Vagina (tissue), 2 donors: ENCODE results near the gene MYO1H. TPM values are rescaled to one million over a fixed set of nuclear protein-coding genes. Genes with fewer than 3 reads are reported as not detected.
"Not testable (repeated sequence)": the region's sequence is repeated elsewhere in the genome, so short reads cannot be mapped to it uniquely, and the experiment has no call there.

Experiments
- DNase-seq, 2 donors: peaks; one replicate each; pipeline ENCODE4 v3.0.0-alpha.2; 2017; ENCODE audit errors: extremely low spot score in 2 of 2
- H3K27ac ChIP-seq: fragments of 200-600 bp; sonication (generic); one replicate; pipeline ENCODE4 v1.5.1; 2019
- H3K27me3 ChIP-seq: fragments of 200-600 bp; sonication (generic); one replicate; pipeline ENCODE4 v1.5.1; 2019
- H3K36me3 ChIP-seq, 2 donors: fragments of 200-600 bp; sonication (generic); one replicate each; pipeline ENCODE4 v1.5.1; 2017 to 2019
- H3K4me1 ChIP-seq: fragments of 200-600 bp; sonication (generic); one replicate; pipeline ENCODE4 v1.5.1; 2019
- H3K4me3 ChIP-seq, 2 donors: fragments of 200-600 bp; sonication (generic); 1 replicate in 1 of 2; 2 replicates in 1 of 2; pipeline ENCODE4 v1.5.1; 2016 to 2019
- H3K9me3 ChIP-seq: fragments of 200-600 bp; sonication (generic); one replicate; pipeline ENCODE4 v1.5.1; 2019
- CTCF ChIP-seq, 3 experiments: fragments of 450-650 bp in 2 of 3; fragments of 200-600 bp in 1 of 3; sonication (generic) in 1 of 3; IDR thresholded peaks; one replicate each; pipeline ENCODE4 v1.5.1; 2017 to 2019; ENCODE audit warnings: antibody characterized with exemption in 3 of 3, mild to moderate bottlenecking in 2 of 3, moderate library complexity in 2 of 3
- POLR2A ChIP-seq, 2 donors: fragments of 450-650 bp; IDR thresholded peaks; one replicate each; pipeline ENCODE4 v1.6.1; 2017; ENCODE audit warnings: antibody characterized with exemption in 2 of 2, mild to moderate bottlenecking in 2 of 2, moderate library complexity in 2 of 2
- POLR2AphosphoS5 ChIP-seq, 2 donors: sonication (generic); formaldehyde crosslinking; IDR thresholded peaks; one replicate each; pipeline ENCODE4 v1.9.0; 2017; ENCODE audit warnings: antibody characterized with exemption in 2 of 2, mild to moderate bottlenecking in 2 of 2, low read depth in 1 of 2; ENCODE audit not compliant: insufficient read depth in 1 of 2
- intact Hi-C: fragments of 100-400 bp; cut with DNase I; formaldehyde crosslinking; loops from one replicate; pipeline ENCODE4 v1.15.1; 2023
- total RNA-seq: library from RNA; depleted of rRNA; stranded (reverse); fragments of >200 nt; gene quantifications from one replicate; pipeline ENCODE4 v1.2.3, GENCODE V29; 2016

The MYO1H gene
- total RNA-seq, 1 donor from 2014 or later, result not detected

GRCh38 chr12:109387425-109388166 lies 39.9 kb downstream of the MYO1H start:
- H3K9me3 ChIP-seq, result no peaks in the 10 kb centered on the region
- H3K27me3 ChIP-seq, result no peaks in the 10 kb centered on the region
- intact Hi-C loops, result loop anchor here (5.0 kb wide), 1 partner anchor 120 kb away; no protein-coding TSS in a partner anchor
- H3K4me3 ChIP-seq, result no peak overlapping the region
- H3K27ac ChIP-seq, result no peak overlapping the region
- no peak for DNase-seq
- TF ChIP-seq CTCF (IDR thresholded peaks at IDR 0.05) (peak in 1 of 3 experiments; percentile 27), POLR2A (IDR thresholded peaks at IDR 0.05) (no peak)
- H3K36me3 ChIP-seq, result no peaks in the 10 kb centered on the region
- peaks cover 8% of the 10 kb centered on the region for H3K4me1 ChIP-seq

GRCh38 chr12:109388167-109388563 lies 40.5 kb downstream of the MYO1H start:
- Histone ChIP-seq H3K27me3 (no peaks in the 10 kb centered on the region), H3K9me3 (no peaks in the 10 kb centered on the region), H3K27ac (no peak overlapping the region), H3K36me3 (no peaks in the 10 kb centered on the region), H3K4me1 (peaks cover 8% of the 10 kb centered on the region), H3K4me3 (no peak overlapping the region)
- no peak for TF ChIP-seq POLR2AphosphoS5 (IDR thresholded peaks at IDR 0.05; ENCODE audit: insufficient read depth in 1 of 2, low read depth in 1 of 2)
- no peak for TF ChIP-seq POLR2A (IDR thresholded peaks at IDR 0.05)
- TF ChIP-seq CTCF (IDR thresholded peaks at IDR 0.05), result no peak
- DNase-seq, result no peak
- intact Hi-C loops, result loop anchor here (5.0 kb wide), 1 partner anchor 121 kb away; no protein-coding TSS in a partner anchor

GRCh38 chr12:109389146-109389545 lies 41.4 kb downstream of the MYO1H start:
- peaks cover 8% of the 10 kb centered on the region for H3K4me1 ChIP-seq

GRCh38 chr12:109393437-109394345 lies 46.0 kb downstream of the MYO1H start:
- no peak for DNase-seq
- no peaks in the 10 kb centered on the region for H3K27me3 ChIP-seq
- intact Hi-C loops, result no loop called here
- H3K27ac ChIP-seq, result no peak overlapping the region
- no peak overlapping the region for H3K4me3 ChIP-seq
- no peaks in the 10 kb centered on the region for H3K36me3 ChIP-seq
- H3K4me1 ChIP-seq, result no peaks in the 10 kb centered on the region
- no peaks in the 10 kb centered on the region for H3K9me3 ChIP-seq
- peak; percentile 38 to 54 (median 47) for TF ChIP-seq CTCF (IDR thresholded peaks at IDR 0.05)
- no peak for TF ChIP-seq POLR2A (IDR thresholded peaks at IDR 0.05)
- no peak for TF ChIP-seq POLR2AphosphoS5 (IDR thresholded peaks at IDR 0.05; ENCODE audit: insufficient read depth in 1 of 2, low read depth in 1 of 2)

More at GRCh38 chr12:109389146-109389545, 41.4 kb downstream of the MYO1H start:
- intact Hi-C loops, result loop anchor here (5.0 kb wide), 1 partner anchor 122 kb away; no protein-coding TSS in a partner anchor
- H3K9me3 ChIP-seq, result no peaks in the 10 kb centered on the region
- no peak overlapping the region for H3K27ac ChIP-seq
- TF ChIP-seq POLR2AphosphoS5 (IDR thresholded peaks at IDR 0.05; ENCODE audit: insufficient read depth in 1 of 2, low read depth in 1 of 2), result no peak
- H3K4me3 ChIP-seq, result no peak overlapping the region
- no peak for DNase-seq
- H3K36me3 ChIP-seq, result no peaks in the 10 kb centered on the region
- no peaks in the 10 kb centered on the region for H3K27me3 ChIP-seq

GRCh38 chr12:109394891-109395290 lies 47.2 kb downstream of the MYO1H start:
- H3K9me3 ChIP-seq, result no peaks in the 10 kb centered on the region
- no peaks in the 10 kb centered on the region for H3K36me3 ChIP-seq
- H3K4me1 ChIP-seq, result no peaks in the 10 kb centered on the region
- H3K27me3 ChIP-seq, result no peaks in the 10 kb centered on the region
- TF ChIP-seq POLR2A (IDR thresholded peaks at IDR 0.05) (no peak), POLR2AphosphoS5 (IDR thresholded peaks at IDR 0.05; ENCODE audit: insufficient read depth in 1 of 2, low read depth in 1 of 2) (no peak), CTCF (IDR thresholded peaks at IDR 0.05) (no peak)
- H3K27ac ChIP-seq, result no peak overlapping the region
- intact Hi-C loops, result no loop called here
- no peak for DNase-seq
- H3K4me3 ChIP-seq, result no peak overlapping the region

GRCh38 chr12:109404841-109405240 lies 57.1 kb downstream of the MYO1H start:
- H3K9me3 ChIP-seq, intact Hi-C loops, DNase-seq, H3K4me1 ChIP-seq, H3K27ac ChIP-seq, H3K27me3 ChIP-seq, H3K36me3 ChIP-seq, H3K4me3 ChIP-seq: not testable (repeated sequence)

GRCh38 chr12:109406147-109406546 lies 58.4 kb downstream of the MYO1H start:
- intact Hi-C loops, H3K4me1 ChIP-seq, DNase-seq, H3K4me3 ChIP-seq, H3K36me3 ChIP-seq, H3K27me3 ChIP-seq, H3K27ac ChIP-seq, H3K9me3 ChIP-seq: not testable (repeated sequence)
